Measurements from ENCODE around the gene LSM2. TPM values are rescaled to one million over a fixed set of nuclear protein-coding genes. Genes with fewer than 3 reads are reported as not detected.

LSM2 gene
- polyA plus RNA-seq, 1 experiment = 43.5 TPM

- no peak for TF ChIP-seq CTCF (IDR thresholded peaks at IDR 0.05; ENCODE audit: insufficient read depth, low read depth, low read length)
- H3K4me3 ChIP-seq (ENCODE audit: low read depth, low read length) = no peak within 1 kb of the TSS
- ChIA-PET POLR2A (no interaction called here), CTCF (interaction anchor here (0.6 to 3.3 kb wide), 6 partner anchors 9 to 62 kb away, joined by 3 to 22 read pairs (median 3); partner anchors contain the start of genes DDAH2 and LY6G6D)
- no peaks in the 10 kb centered on the region for H3K27me3 ChIP-seq (ENCODE audit: control insufficient read depth, insufficient read depth, low read length)
- H3K36me3 ChIP-seq (ENCODE audit: control insufficient read depth, insufficient read depth, low read length) = peaks cover 25% of the 10 kb centered on the region
- DNase-seq (ENCODE audit: low read depth) = no peak
Measured at GRCh38 chr6:31776989-31777666, 29.6 kb downstream of the LSM2 start, which contains the start of gene VWA7. Gene VWA7 (minus strand): TSS chr6:31777328. CDS start chr6:31776779, 549 bp downstream.

- ChIA-PET CTCF (interaction anchor here (3.3 kb wide), 1 partner anchor 15 kb away, joined by 22 read pairs; no protein-coding TSS in a partner anchor), POLR2A (no interaction called here)
- TF ChIP-seq CTCF (IDR thresholded peaks at IDR 0.05; ENCODE audit: insufficient read depth, low read depth, low read length) = no peak
- H3K36me3 ChIP-seq (ENCODE audit: control insufficient read depth, insufficient read depth, low read length) = peaks cover 20% of the 10 kb centered on the region
- DNase-seq (ENCODE audit: low read depth) = no peak
- H3K4me3 ChIP-seq (ENCODE audit: low read depth, low read length) = no peak overlapping the region
- no peaks in the 10 kb centered on the region for H3K27me3 ChIP-seq (ENCODE audit: control insufficient read depth, insufficient read depth, low read length)
Measured at GRCh38 chr6:31776485-31776988, 30.2 kb downstream of the LSM2 start.

- no peak for TF ChIP-seq CTCF (IDR thresholded peaks at IDR 0.05; ENCODE audit: insufficient read depth, low read depth, low read length)
- peaks cover 14% of the 10 kb centered on the region for H3K36me3 ChIP-seq (ENCODE audit: control insufficient read depth, insufficient read depth, low read length)
- no peak for DNase-seq (ENCODE audit: low read depth)
- CTCF ChIA-PET = interaction anchor here (1.0 to 2.0 kb wide), 6 partner anchors 15 to 230 kb away, joined by 3 to 6 read pairs (median 3); partner anchors contain the start of genes ATP6V1G2, MSH5 and NEU1
- H3K4me3 ChIP-seq (ENCODE audit: low read depth, low read length) = no peak overlapping the region
- H3K27me3 ChIP-seq (ENCODE audit: control insufficient read depth, insufficient read depth, low read length) = no peaks in the 10 kb centered on the region
- POLR2A ChIA-PET = no interaction called here
Measured at GRCh38 chr6:31775633-31776484, 30.9 kb downstream of the LSM2 start.

GRCh38 chr6:31775184-31775583 lies 31.6 kb downstream of the LSM2 start:
- no peak for TF ChIP-seq CTCF (IDR thresholded peaks at IDR 0.05; ENCODE audit: insufficient read depth, low read depth, low read length)
- Histone ChIP-seq H3K27me3 (ENCODE audit: control insufficient read depth, insufficient read depth, low read length) (no peaks in the 10 kb centered on the region), H3K36me3 (ENCODE audit: control insufficient read depth, insufficient read depth, low read length) (peaks cover 10% of the 10 kb centered on the region), H3K4me3 (ENCODE audit: low read depth, low read length) (no peak overlapping the region)
- POLR2A ChIA-PET = no interaction called here
- CTCF ChIA-PET = interaction anchor here (1.0 to 2.0 kb wide), 6 partner anchors 16 to 229 kb away, joined by 3 to 6 read pairs (median 3); partner anchors contain the start of genes ATP6V1G2, MSH5 and NEU1
- DNase-seq (ENCODE audit: low read depth) = no peak

GRCh38 chr6:31771992-31772358 lies 34.8 kb downstream of the LSM2 start:
- ChIA-PET CTCF (interaction anchor here (1.0 to 3.3 kb wide), 8 partner anchors 19 to 181 kb away, joined by 3 to 19 read pairs (median 4); partner anchors contain the start of genes HSPA1B and LY6G6F), POLR2A (no interaction called here)
- Histone ChIP-seq H3K27me3 (ENCODE audit: control insufficient read depth, insufficient read depth, low read length) (no peaks in the 10 kb centered on the region), H3K4me3 (ENCODE audit: low read depth, low read length) (no peak overlapping the region), H3K36me3 (ENCODE audit: control insufficient read depth, insufficient read depth, low read length) (no peaks in the 10 kb centered on the region)
- no peak for TF ChIP-seq CTCF (IDR thresholded peaks at IDR 0.05; ENCODE audit: insufficient read depth, low read depth, low read length)
- no peak for DNase-seq (ENCODE audit: low read depth)

Data from BJ (cell line).